Right renal cortex interstitium (tissue), 3 donors: ENCODE data around the gene KRT32. TPM values are rescaled to one million over a fixed set of nuclear protein-coding genes. Genes with fewer than 3 reads are reported as not detected.

Experiments used
- DNase-seq, 3 donors: peaks; one replicate each; pipeline ENCODE4 v3.0.0-alpha.2; 2013; ENCODE audit warnings: low read depth in 3 of 3, low spot score in 2 of 3
- polyA plus RNA-seq, 3 donors: library from polyadenylated mRNA; unstranded; fragments of 120-200 nt; gene quantifications; one replicate each; pipeline ENCODE4 v1.2.1, GENCODE V29; 2013; ENCODE audit not compliant: insufficient read length in 3 of 3

KRT32 gene
- polyA plus RNA-seq, 3 donors, result not detected

DNA sequence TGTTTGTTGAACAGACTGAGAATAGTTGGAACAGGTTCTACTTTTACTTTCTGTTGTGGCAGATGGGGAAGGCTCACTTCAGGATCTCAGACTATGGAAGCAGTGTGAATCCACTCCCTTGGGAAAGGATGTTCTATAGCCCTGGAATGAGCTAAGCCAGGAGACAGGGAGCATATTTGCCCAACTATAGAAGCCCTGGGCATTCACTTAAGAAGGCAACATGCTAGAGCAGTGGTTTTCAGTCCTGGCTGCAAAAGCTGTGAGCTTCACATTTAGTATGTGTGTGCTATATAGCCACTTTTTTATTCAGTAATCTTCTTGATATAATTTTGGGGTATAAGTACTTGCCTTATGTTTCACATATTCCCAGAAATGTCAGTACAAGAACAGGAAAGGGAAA lies 1.2 kb upstream of the KRT32 start:
- DNase-seq, result no peak

DNA sequence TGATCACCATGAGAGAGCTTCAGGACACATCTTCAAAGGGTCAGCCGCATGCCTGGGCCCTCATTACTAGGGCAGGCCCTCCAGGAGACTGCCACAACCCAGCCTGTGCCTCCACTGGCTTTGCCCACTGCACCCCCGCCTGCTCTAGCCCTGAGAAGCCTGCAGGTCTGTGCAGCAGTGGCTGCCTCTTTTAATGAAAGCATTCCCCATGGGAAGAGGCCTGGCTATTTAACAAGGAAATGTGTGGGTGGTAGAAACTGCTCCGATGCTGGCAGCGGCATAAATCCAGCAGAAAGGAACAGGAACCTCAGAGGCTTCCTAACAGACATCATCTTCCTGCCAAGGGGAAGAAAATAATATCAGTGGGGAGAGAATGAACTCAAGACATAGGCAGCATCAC lies 375 bp upstream of the KRT32 start:
- no peak for DNase-seq

DNA sequence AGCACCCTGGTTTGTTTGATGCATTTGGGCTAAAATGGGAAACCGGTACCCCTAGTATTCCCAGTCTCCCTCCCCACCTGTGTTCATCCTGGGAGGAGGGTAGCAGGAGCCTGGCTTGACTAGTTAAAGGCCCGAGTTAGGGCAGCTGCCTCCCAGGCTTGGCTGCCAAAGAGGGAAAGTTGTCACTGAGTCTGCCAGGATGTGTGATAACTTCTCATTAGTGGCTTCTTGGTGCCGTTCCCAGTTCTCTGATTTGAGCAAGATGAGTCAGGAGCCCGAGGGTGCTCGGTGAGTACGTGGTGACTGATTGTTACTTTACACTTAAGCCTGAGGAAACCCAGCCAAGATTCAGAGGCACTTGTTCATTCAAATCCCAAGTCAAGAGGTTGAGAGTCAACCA lies 2.5 kb downstream of the KRT32 start:
- DNase-seq, result no peak

DNA sequence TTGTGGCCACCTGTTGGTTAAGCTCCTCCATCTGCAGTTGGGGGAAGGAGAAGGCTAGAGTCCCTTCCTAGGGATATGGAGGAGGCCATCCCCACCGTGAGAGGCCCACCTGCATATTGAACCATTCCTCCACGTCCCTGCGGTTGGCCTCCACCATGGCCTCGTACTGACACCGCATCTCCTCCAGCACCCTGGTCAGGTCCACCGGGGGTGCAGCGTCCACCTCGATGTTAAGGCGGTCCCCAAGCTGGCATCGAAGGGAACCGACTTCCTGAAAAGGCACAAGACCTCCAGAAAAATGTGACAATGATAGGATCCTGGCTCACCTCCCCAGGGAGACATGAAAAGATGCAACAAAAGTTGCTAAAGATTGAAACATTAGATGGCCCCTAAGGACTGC lies 3.0 kb downstream of the KRT32 start:
- no peak for DNase-seq

DNA sequence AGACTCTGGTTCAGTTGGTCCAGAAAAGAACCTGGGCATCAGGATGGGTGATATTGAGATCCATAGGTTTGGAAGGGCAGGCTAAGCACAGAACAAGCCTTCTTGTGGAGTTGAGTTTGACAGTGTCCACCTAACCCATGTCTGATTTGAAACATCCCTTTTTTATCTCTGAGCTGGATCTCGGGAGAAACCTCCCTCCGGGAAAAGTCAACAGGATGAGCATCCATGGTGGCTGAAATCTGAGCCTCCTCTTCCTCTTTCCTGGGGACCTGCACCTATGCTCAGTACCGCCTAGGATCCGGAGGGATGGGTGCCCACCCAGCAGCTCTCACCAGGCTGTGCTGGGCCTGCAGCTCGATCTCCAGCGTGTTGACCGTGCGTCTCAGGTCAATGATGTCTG lies 3.4 kb downstream of the KRT32 start:
- no peak for DNase-seq

DNA sequence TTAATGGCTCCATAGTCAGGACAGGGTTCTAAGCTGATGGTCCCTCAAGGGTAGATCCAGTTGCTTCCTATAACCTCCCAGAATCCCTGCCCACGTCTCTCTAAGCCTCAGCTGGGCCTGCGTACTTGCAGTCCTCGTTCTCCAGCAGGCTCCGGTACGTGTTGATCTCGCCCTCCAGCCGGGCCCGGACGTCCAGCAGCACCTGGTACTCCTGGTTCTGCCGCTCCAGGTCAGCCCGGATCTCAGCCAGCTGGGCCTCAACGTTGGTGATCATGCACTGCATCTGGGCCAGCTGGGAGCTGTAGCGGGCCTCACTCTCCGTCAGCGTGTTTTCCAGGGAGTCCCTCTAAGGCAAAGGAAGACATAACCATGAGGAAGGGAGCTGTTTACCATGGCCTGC lies 4.5 kb downstream of the KRT32 start:
- no peak for DNase-seq

DNA sequence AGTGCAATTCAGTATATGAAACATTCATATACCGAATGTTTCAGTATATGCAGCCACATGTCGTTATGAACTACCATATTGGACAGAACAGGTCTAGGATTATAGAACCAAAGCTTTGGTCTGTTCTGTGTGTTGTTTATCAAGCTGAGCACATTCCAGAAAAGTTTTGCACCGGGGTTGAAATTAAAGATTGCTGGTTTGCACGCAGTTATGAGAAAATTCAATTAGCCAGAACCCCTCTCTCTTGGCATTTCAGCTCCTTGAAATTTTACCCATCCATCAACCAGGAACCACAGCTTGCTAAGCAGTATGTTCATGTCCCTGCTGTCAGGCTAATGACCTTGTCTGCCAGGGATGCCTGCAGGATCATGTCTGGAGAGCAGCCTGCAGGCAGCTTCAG lies 9.5 kb downstream of the KRT32 start:
- no peak for DNase-seq

DNA sequence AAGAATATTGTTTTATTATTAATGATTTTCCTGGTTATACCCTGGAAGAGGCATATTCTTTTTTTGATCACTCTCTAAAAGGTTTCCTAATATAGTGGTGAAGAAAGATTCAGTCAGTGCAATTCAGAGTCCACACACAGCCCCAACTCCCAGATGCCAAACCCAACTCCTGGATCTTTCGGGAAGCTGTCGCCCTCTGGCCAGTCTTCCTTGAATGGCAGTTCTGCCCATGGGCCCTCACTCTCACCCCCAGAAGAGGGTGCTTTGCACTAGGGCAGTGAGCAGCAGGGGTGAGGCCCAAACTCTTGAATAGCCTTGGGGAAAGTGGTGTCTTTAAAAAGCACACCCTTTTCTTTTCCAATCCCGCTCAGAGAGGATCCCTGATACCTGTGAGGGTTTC lies 11.0 kb downstream of the KRT32 start:
- DNase-seq, result no peak

DNA sequence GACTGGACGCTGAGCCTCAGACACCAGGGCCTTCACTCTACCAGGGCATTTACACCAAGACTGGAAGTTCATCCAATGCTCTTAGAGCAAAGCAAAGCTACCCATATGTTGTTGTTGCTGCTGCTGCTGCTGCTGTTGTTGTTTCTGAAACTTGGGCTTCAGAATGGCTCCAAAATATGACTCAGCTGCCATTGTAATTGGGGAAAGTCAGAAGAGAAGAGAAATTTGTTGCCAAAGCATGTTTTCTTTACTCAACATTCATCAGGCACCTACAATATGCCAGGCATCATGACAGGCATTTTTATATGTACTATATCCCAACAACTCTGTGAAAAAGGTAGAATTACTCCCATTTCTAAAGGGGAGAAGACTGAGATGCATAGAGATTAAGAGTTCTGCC lies 11.9 kb downstream of the KRT32 start:
- no peak for DNase-seq

DNA sequence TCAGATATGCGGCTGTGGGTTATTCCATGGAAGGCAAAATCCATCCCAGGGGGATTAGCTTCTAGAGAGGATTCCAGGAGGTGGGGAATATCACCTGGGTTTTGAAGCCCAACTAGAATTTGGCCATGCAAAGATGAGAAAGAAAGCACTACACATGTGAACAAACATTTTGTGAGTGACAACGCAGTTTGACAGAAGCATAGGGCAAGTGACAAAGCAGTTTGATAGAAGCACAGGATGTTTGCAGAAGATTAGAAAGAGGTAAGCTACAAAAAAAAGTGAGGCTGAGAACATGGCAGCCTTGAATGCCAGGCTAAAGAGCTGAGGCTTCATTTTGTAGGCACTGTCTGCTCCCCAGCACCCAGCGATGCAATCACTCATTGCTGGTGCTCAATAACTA lies 14.1 kb downstream of the KRT32 start:
- DNase-seq, result no peak

DNA sequence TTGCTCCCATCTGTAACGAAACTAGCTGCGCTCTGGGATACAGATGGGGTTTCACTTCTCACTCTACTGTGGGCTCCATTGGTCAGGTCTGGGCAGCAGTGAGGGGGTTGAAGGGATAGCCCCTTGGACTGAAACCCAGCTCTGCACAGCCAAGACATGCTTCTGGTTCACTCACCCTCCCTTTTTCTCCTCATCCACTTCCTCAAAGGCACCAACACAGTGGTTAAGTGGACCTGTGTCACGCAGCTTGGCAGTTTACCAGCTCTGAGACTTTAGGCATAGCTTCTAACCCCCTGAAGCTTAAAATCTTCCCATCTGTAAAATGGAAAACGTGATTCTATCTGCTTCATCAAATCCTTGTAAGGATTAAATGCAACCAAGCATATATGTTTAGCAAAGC lies 14.9 kb downstream of the KRT32 start:
- no peak for DNase-seq

DNA sequence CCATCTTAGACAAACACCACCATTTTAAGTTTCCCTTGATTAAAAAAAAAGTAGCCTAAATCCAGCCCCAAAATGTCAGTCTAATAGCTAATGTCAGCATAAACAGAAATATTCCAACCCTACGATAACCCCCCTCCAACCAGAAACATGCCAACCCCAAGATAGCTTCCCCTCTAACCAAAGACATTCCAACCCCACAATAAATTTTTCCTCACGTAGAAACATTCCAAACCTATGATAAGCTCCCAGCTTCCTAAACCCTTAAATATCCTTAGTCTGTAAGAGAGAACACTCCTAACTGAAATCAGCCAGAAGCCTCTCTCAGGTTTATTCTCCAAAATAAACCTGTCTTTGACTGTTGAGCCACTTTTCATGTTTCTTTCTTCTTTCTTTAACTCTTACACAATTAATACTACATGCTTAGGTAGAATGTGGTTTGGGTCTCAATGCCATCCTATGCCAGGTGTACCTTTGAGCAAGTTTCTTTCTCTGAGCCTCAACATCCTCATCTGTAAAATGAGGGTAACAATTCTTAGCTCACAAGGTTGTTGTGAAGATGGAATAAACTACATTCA lies 15.9 kb downstream of the KRT32 start:
- DNase-seq, result no peak

DNA sequence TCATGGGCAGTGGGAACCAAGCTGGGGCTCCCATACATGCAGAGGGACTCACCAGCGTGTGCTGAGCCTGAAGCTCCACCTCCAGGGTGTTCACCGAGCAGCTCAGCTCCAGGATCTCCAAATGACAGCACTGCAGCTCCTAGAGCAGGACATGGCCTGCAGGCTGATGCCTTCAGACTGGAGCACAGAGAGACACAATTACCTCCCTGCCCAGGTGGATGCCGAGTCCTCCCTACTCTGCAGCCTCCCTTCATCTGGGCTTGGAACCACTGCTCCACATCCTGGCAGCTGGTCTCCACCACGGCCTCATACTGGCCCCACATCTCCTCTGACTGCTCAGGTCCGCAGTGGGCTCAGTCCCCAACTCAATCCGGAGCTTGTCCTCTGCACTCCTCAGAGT lies 18.2 kb downstream of the KRT32 start:
- no peak for DNase-seq

DNA sequence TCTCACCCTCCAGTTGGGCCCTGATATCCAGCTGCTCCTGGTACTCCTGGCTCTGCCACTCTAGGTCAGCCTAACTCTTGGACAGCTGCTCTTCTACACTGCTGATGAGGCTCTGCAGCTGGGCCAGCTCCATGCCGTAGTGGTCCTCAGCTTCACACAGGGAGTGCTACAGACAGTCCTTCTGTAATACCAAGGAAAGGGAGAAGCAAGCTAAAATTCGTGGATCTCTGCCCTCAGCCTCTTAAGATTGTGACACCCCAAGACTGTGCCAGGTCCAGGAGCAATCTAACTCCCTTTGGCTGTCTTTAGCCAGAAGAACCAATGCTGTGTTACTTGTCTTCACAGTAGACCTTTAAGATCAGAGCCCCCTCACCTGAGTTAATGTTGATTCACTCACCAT lies 18.7 kb downstream of the KRT32 start:
- DNase-seq, result no peak

DNA sequence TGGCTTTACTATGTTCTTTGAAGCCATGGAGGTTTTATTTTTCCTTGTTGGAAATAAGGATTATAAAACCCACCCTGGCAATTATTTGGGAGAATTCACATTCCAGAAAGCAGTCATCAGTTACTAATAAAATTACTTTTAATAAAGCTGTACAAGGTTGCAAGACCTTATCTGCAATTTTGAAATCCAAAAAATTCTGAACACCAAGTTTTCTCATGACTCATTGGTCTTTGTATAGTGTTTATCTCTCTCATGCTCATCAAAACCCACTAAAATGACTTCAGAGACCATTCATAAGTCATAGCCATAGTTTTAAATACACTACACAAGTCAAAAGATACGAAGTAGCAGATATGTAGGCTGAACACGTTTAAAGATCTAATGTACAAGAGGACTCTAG lies 20.4 kb downstream of the KRT32 start:
- DNase-seq, result no peak

DNA sequence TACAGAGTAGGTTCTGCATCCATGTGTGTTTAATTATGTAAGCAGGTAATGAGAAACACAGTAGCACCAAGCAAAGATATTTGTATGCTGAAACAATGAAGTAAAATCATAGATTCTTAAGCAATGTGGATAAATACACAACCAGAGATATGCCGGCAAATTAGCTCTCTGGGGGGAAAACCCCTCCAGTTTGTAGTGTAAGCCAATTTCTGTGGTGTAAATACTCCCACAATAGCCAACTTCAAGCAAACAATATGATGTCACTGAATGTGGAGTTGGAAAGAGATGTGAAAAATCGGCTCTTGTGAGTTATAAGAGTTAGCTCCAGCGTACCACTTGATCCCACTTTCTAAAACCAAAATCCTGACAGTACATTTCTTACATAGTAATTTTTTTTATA lies 22.5 kb downstream of the KRT32 start:
- DNase-seq, result no peak

DNA sequence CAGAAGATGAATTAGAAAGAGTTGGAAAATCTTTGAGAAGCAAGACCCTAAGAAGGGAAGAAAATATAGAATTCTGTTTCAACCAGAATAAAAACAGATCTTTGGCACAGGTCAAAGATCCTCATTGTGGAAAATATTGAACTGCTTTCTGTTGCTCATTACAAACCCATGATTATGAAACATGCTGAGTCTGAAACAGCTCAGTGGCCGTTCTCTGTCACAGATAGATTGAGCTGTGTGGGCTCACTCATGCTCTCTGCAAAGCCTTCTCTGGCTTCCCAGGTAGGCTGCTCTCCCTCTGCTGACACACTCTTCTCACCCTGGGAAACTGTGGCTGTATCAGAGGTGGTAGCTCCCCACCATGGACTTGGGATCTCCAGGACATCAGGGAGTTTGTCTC lies 23.0 kb downstream of the KRT32 start:
- DNase-seq, result no peak

DNA sequence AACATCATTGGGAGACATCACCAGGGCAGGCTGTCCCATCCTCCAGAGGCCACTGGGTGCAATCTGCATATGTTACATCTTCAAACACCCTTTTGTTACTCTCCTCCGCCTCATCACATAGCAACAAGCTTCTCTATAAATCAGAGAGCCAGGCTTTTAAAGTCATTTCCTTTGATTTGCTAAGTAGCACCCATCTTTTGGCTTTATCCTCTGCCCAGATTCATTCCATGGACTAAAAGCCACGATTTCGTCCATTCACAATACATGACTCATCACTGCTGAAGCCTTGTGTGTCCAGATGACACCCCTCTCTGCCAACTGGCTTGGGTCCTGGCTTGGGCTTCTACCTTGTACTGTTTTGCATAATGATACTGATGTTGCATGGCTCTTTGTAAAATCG lies 24.4 kb downstream of the KRT32 start:
- DNase-seq, result no peak

DNA sequence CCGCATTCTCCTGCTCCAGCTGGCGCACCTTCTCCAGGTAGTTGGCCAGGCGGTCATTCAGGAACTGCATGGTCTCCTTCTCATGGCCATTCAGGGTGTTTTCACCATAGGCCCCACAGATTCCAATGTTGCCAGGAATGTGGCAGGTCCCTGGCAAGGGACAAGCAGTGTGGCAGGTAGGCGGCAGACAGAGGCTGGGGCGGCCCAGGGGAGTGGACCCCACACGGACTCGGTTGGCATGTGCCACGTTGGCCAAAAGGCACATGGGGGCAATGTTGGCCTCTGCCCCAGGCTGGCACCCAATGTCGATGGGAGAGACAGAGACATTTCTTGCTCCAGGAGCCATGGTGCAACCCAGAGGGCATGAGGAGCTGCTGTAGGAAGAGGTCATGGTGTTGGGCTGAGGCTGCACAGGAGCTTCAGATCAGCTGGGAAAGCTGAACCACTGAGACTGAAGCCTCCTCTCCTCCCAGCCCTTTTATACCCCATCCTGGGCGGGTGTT lies 26.6 kb downstream of the KRT32 start, which contains the start of gene KRT38:
Gene KRT38 (minus strand): TSS at position 453 of the 503 bp plus-strand sequence. CDS start 62 bp downstream, at position 391.
- DNase-seq, result no peak

DNA sequence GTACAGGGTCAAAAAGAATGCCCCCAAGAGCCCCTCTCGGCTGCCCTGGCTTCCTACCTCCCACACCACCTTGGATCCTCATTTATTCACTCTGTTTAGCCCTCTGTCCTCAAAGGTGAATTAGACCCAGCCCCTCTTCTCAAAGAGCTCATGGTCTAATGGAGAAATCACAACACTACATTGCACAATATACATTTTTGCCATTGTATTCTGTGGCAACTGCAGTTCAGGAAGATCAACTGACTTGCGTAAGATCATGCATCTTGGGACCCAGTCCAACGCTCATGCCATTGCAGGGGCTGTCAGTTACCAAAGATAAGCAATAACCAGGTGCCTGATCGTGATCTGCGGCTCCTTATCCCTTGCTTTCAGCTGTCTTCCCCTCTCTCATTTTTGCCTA lies 27.8 kb downstream of the KRT32 start:
- DNase-seq, result no peak

DNA sequence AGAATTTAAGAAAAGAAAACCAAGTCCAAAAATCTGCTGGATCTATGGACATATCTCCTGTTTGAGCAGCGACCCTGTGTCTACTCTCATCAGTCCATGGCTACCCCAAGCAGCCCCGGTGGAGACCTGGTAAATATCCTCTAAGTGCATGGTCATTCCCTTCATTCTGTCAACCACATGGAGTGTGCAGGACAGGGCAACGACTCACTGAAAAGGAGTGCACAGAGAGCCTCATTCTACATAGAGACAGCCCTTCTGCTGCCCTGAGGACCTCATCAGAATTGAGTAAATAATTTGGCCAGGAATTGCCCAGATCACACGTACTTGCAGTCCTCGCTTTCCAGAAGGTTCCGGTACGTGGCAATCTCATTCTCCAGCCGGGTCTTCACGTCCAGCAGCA lies 29.4 kb downstream of the KRT32 start:
- DNase-seq, result no peak

DNA sequence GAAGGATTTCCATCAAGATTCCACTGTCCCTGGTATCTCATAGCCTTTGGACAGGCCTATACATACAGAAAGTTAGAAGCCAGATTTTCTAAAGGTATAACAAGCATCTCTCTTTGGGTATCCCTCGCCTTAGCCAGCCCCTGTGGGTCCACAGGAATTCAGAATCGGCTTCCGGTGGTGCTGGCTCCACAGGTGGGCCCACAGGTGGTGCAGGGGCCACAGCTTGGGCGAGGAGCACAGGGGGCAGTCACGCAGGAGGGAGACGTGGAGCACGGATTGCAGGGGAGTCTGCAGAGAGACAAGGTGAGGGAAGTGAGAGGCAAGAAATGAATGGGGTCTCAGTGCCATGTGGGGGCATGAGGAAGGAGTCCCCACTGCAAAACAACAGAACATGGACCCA lies 29.9 kb downstream of the KRT32 start:
- DNase-seq, result no peak

DNA sequence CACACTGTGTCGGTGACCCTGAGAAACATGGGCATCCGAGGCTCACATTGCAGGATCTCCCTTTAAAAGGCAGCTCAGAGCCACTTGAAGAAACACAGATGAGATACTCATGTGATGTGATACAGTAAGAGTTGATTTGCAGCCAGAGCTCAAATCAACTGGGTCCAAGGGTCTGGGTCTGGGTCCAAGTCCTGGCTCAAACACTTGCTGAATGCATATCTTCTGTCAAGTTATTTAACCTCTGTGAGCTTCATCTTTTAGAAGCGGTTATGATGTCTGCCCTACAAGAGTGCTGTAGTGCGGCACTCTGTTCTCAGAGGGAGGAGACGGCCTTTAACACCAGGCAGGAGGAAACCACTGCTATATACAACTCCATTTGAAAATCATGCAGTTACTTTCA lies 32.8 kb downstream of the KRT32 start:
- DNase-seq, result no peak
